SJSA1 (cell line): ENCODE data around the gene MUC5B. TPM values are rescaled to one million over a fixed set of nuclear protein-coding genes. Genes with fewer than 3 reads are reported as not detected.

ENCODE experiments used
- DNase-seq, 2 experiments: peaks; one replicate each; pipeline ENCODE4 v3.0.0-alpha.2; 2015 to 2020; ENCODE audit warnings: low spot score in 2 of 2, low read depth in 1 of 2
- H3K27ac ChIP-seq: fragments of 250-450 bp; sonication (Bioruptor Pico); 2 replicates; pipeline ENCODE4 v1.5.1; 2020; ENCODE audit warnings: mild to moderate bottlenecking, moderate library complexity
- H3K27me3 ChIP-seq: fragments of 250-450 bp; sonication (Bioruptor Pico); replicated peaks from 2 replicates; pipeline ENCODE4 v1.5.1; 2020; ENCODE audit warnings: mild to moderate bottlenecking, moderate library complexity
- H3K36me3 ChIP-seq: fragments of 250-450 bp; sonication (Bioruptor Pico); 2 replicates; pipeline ENCODE4 v1.5.1; 2020; ENCODE audit warnings: mild to moderate bottlenecking
- H3K4me1 ChIP-seq: fragments of 250-450 bp; sonication (Bioruptor Pico); replicated peaks from 2 replicates; pipeline ENCODE4 v1.6.1; 2021; ENCODE audit warnings: mild to moderate bottlenecking
- H3K4me3 ChIP-seq: fragments of 250-450 bp; sonication (Bioruptor Pico); 2 replicates; pipeline ENCODE4 v1.5.1; 2020; ENCODE audit warnings: mild to moderate bottlenecking
- H3K9me3 ChIP-seq: fragments of 250-450 bp; sonication (Bioruptor Pico); replicated peaks from 2 replicates; pipeline ENCODE4 v1.5.1; 2020; ENCODE audit warnings: mild to moderate bottlenecking
- total RNA-seq: library from RNA; depleted of rRNA; stranded (reverse); fragments of >200 nt; shearing (Covaris generic); gene quantifications from 2 replicates; pipeline ENCODE4 v1.2.3, GENCODE V29; 2014

Gene MUC5B
- total RNA-seq, 1 experiment from 2014 or later, result not detected

DNA sequence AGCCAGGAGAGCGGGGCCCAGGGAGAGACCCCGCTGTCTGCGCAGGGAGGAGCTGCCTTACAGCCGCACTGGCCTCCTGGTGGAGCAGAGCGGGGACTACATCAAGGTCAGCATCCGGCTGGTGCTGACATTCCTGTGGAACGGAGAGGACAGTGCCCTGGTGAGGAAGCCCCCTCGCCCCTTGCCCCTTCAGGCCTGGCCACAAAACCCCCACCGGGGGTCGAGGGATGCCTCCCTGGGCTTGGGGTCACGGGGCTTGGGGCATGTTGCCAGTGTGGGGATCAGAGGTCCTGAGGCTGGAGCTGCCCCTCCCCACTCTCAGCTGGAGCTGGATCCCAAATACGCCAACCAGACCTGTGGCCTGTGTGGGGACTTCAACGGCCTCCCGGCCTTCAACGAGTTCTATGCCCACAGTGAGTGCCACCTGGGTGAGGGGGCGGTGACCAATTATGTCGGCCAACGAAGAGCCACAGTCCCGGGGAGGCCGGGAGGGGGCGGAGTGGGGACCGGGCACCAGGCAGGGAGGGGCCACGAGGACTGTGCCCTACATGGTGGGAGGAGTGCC, 4.2 kb downstream of the MUC5B start:
- no peak overlapping the region for H3K4me3 ChIP-seq
- H3K4me1 ChIP-seq, result no peaks in the 10 kb centered on the region
- 0 out of 2 replicates have a peak, but pooled peaks cover 6% of the 10 kb centered on the region for H3K27me3 ChIP-seq
- no peaks in the 10 kb centered on the region for H3K9me3 ChIP-seq
- H3K27ac ChIP-seq, result no peak overlapping the region
- DNase-seq, result no peak
- no peaks in the 10 kb centered on the region for H3K36me3 ChIP-seq

DNA sequence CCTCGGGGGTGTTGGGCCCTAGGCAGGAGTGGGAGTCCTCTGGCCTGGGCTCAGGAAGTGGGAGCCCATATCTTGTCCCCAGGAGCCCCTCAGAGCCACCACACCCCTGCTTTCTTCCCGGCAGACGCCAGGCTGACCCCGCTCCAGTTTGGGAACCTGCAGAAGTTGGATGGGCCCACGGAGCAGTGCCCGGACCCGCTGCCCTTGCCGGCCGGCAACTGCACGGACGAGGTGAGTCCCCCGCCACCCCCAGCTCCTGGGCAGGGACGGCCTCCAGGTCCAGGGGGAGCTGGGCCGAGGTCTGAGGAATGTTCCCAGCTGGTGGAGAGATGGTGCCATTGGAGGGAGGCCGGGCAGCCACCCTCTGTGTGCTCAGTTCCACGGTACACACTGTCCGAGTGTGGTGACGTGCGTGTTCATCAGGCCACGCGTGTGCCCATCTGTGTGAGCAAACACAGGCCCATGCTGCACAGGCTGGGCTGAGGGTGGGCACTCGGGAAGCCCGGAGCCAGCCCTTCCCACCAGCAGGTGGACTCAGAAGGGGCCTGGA, 4.8 kb downstream of the MUC5B start:
- no peaks in the 10 kb centered on the region for H3K4me1 ChIP-seq
- no peak overlapping the region for H3K4me3 ChIP-seq
- H3K36me3 ChIP-seq, result no peaks in the 10 kb centered on the region
- H3K27me3 ChIP-seq, result 0 out of 2 replicates have a peak, but pooled peaks cover 6% of the 10 kb centered on the region
- H3K9me3 ChIP-seq, result no peaks in the 10 kb centered on the region
- no peak for DNase-seq
- H3K27ac ChIP-seq, result no peak overlapping the region

DNA sequence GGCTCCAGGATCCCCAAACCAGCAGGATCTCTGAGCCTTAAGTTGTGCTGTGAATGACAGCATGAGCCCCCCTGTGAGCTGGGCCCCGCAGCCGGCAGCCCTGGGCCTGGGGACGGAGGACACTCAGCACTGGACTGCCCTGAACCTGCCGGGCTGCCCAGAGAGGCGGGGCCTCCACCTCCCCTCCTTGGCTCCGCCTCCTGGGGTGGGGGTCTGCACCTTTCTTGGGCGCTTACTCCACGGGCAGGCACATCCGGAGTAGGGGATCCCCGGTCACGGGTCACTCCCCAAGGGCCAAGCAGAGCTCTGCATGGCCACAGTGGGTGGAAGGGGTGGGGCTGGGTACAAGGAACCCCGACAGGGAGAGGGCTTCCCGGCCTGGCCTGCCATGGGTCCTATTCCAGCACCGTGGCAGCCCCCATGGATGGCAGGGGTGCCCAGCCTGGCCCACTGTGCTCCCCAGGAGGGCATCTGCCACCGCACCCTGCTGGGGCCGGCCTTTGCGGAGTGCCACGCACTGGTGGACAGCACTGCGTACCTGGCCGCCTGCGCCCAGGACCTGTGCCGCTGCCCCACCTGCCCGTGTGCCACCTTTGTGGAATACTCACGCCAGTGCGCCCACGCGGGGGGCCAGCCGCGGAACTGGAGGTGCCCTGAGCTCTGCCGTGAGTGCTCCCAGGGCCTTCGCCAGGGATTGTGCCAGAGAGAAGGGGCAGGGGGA, 5.4 kb downstream of the MUC5B start:
- Histone ChIP-seq H3K36me3 (no peaks in the 10 kb centered on the region), H3K4me3 (no peak overlapping the region), H3K27ac (no peak overlapping the region), H3K27me3 (0 out of 2 replicates have a peak, but pooled peaks cover 6% of the 10 kb centered on the region), H3K4me1 (no peaks in the 10 kb centered on the region), H3K9me3 (no peaks in the 10 kb centered on the region)
- no peak for DNase-seq

DNA sequence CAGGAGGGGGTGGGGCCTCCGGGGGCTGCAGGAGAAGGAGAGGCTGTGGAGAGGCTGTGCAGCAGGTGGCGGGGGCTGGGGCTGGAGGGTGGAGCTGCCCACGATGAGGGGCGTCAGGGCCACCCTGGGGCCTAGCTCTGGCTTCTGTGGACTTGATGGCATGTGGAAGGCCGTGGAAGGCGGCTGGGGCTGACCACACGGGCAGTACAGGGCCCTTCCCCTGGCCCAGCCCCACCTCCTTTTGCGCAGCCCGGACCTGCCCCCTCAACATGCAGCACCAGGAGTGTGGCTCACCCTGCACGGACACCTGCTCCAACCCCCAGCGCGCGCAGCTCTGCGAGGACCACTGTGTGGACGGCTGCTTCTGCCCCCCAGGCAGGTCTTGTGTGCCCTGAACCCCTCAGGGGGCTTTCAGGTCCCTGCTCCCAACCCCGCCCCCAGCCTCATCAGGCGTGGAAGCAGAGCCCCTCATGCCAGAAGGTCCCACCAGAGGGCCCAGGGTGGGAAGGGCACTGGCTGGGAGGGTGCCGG, 6.1 kb downstream of the MUC5B start:
- Histone ChIP-seq H3K9me3 (no peaks in the 10 kb centered on the region), H3K36me3 (no peaks in the 10 kb centered on the region), H3K27me3 (0 out of 2 replicates have a peak, but pooled peaks cover 6% of the 10 kb centered on the region), H3K4me3 (no peak overlapping the region), H3K27ac (no peak overlapping the region), H3K4me1 (no peaks in the 10 kb centered on the region)
- no peak for DNase-seq

DNA sequence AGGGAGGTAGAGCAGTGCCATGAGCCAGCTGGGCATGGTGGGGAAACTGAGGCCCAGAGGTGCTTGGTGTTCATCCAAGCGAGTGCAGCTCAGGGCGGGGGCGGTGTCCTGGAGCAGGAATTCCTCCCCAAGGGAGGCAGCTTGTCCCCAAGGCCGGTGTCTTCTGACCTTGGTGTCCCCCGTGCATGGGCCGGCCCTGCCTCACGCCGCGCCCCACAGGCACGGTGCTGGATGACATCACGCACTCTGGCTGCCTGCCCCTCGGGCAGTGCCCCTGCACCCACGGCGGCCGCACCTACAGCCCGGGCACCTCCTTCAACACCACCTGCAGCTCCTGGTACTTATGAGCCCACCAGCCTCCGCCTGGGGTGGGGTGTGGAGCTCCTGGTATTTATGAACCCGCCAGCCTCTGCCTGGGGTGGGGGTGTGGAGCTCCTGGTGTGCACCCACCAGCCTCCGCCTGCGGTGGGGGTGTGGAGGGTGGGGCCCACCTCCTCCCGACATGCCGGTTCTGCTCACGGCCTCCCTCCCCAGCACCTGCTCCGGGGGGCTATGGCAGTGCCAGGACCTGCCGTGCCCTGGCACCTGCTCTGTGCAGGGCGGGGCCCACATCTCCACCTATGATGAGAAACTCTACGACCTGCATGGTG, 6.7 kb downstream of the MUC5B start:
- H3K4me1 ChIP-seq, result no peaks in the 10 kb centered on the region
- no peak overlapping the region for H3K27ac ChIP-seq
- H3K4me3 ChIP-seq, result no peak overlapping the region
- H3K36me3 ChIP-seq, result no peaks in the 10 kb centered on the region
- DNase-seq, result no peak
- H3K27me3 ChIP-seq, result 0 out of 2 replicates have a peak, but pooled peaks cover 6% of the 10 kb centered on the region
- H3K9me3 ChIP-seq, result no peaks in the 10 kb centered on the region

DNA sequence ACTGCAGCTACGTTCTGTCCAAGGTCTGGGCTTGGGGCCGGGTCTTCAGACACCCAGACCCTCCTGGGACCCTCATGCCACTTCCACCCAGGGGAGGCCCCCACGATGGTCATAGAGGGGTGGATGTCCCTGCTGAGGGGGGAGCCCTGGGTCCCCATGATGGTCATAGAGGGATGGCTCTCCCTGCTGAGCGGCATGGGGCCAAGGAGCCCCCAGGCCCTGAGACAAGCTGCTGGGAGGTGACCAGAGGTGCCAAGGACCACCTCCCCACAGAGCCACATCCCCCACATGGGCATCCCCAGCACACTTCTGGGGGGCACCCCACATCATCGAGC, 7.2 kb downstream of the MUC5B start:
- H3K4me1 ChIP-seq, result no peaks in the 10 kb centered on the region
- DNase-seq, result no peak
- 0 out of 2 replicates have a peak, but pooled peaks cover 1% of the 10 kb centered on the region for H3K27me3 ChIP-seq
- no peak overlapping the region for H3K27ac ChIP-seq
- no peaks in the 10 kb centered on the region for H3K9me3 ChIP-seq
- no peak overlapping the region for H3K4me3 ChIP-seq
- no peaks in the 10 kb centered on the region for H3K36me3 ChIP-seq

DNA sequence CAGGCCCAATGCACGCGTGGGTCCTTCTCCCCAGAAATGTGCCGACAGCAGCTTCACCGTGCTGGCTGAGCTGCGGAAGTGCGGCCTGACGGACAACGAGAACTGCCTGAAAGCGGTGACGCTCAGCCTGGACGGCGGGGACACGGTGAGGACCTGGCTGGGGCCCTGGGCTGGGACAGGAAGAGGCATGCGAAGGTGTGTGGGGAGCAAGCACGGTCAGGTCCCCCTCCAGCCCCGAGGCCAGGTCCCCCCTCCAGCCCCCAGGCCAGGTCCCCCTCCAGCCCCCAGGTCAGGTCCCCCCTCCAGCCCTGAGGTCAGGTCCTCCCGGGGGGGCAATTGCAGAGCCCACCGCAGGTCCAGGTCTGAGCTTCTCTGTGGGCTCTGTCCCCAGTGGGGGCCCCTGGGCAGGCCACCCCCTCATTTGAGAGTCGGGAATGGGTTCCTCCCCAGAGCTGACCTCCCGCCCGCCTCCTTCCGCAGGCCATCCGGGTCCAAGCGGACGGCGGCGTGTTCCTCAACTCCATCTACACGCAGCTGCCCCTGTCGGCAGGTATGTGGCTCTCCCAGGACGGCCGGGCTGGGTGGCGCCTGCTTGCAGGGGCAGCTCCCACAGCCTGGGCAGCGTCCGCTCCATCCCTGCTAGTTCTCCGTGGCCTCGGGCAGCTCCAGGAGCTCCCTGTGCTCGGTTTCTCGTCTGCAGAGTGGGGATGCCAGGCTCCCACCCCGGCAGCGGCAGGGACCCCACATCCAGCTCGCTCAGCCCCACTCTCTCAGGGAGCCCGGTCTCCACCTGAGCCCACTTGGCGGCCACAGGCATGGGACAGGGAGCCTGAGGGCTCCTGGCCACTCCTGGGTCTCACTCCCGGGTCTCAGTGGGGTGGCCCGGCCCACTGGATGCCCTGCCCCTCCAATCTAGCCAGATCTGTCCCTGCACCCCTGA, 7.9 kb downstream of the MUC5B start:
- H3K27ac ChIP-seq, result no peak overlapping the region
- H3K36me3 ChIP-seq, result no peaks in the 10 kb centered on the region
- no peak for DNase-seq
- H3K4me1 ChIP-seq, result no peaks in the 10 kb centered on the region
- no peaks in the 10 kb centered on the region for H3K27me3 ChIP-seq
- no peaks in the 10 kb centered on the region for H3K9me3 ChIP-seq
- no peak overlapping the region for H3K4me3 ChIP-seq

DNA sequence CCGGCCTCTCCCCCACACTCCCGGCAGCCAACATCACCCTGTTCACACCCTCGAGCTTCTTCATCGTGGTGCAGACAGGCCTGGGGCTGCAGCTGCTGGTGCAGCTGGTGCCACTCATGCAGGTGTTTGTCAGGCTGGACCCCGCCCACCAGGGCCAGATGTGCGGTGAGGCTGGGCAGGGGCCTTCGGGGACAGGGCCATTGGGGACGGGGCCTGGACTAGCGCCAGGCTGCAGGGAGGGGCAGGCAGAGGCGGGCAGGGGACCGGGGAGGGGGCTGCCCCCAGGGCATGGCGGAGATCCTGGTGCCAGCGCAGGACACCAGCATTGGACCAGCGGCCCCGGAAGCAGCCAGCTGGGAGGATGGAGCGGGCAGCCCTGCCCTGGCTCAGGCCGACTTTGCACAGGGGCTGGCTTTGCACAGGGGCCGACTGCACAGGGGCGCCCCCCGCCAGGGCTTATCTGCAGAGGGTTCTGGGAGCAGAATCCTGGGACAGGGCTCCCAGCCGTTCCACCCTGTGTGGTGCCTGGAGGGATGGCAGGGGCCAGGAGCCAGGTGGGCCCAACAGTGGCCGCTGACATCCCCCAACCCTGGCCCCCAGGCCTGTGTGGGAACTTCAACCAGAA, 8.6 kb downstream of the MUC5B start:
- DNase-seq, result no peak
- H3K27ac ChIP-seq, result no peak overlapping the region
- H3K36me3 ChIP-seq, result no peaks in the 10 kb centered on the region
- H3K4me3 ChIP-seq, result no peak overlapping the region
- no peaks in the 10 kb centered on the region for H3K4me1 ChIP-seq
- H3K9me3 ChIP-seq, result no peaks in the 10 kb centered on the region
- no peaks in the 10 kb centered on the region for H3K27me3 ChIP-seq

DNA sequence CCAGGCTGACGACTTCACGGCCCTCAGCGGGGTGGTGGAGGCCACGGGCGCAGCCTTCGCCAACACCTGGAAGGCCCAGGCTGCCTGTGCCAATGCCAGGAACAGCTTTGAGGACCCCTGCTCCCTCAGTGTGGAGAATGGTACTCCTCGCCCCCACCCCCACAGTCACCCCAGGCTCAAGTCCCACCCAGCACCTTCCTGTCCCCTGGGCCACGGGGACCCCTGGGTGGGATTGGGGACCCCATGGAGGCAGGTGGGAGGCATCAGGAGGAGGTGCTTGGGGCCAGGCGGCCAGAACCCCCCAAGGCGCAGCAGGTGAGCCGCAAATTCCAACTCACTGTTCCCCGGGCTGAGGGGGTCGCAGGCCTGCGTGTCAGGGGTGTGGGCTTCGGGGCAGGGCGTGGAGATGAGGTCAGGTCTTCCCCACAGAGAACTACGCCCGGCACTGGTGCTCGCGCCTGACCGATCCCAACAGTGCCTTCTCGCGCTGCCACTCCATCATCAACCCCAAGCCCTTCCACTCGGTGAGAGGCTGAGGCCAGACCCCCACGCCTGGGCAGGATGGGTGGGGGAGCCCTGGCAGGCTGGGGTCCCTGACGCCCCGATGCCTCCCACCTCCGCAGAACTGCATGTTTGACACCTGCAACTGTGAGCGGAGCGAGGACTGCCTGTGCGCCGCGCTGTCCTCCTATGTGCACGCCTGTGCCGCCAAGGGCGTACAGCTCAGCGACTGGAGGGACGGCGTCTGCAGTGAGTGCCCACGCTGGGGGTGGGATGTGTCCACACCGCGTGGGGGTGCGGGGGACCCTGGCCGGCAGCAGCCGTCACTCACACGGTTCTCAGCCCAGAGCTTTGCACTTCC, 9.4 kb downstream of the MUC5B start:
- H3K4me1 ChIP-seq, result no peaks in the 10 kb centered on the region
- no peak overlapping the region for H3K27ac ChIP-seq
- H3K4me3 ChIP-seq, result no peak overlapping the region

DNA sequence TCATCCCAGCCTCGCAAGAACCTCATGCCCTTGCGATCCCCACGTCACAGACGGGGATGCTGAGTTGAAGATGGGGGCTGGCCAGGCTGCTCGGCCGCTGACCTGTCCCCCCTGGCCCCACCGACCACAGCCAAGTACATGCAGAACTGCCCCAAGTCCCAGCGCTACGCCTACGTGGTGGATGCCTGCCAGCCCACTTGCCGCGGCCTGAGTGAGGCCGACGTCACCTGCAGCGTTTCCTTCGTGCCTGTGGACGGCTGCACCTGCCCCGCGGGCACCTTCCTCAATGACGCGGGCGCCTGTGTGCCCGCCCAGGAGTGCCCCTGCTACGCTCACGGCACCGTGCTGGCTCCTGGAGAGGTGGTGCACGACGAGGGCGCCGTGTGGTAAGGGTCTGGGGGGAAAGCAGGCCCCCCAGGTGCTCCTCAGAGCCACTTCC, 10.0 kb downstream of the MUC5B start:
- Histone ChIP-seq H3K36me3 (no peaks in the 10 kb centered on the region), H3K27ac (no peak overlapping the region), H3K4me3 (no peak overlapping the region), H3K4me1 (no peaks in the 10 kb centered on the region), H3K27me3 (no peaks in the 10 kb centered on the region), H3K9me3 (no peaks in the 10 kb centered on the region)
- DNase-seq, result no peak

More for the DNA sequence above, 9.4 kb downstream of the MUC5B start:
- no peaks in the 10 kb centered on the region for H3K9me3 ChIP-seq
- DNase-seq, result no peak
- no peaks in the 10 kb centered on the region for H3K36me3 ChIP-seq
- no peaks in the 10 kb centered on the region for H3K27me3 ChIP-seq

DNA sequence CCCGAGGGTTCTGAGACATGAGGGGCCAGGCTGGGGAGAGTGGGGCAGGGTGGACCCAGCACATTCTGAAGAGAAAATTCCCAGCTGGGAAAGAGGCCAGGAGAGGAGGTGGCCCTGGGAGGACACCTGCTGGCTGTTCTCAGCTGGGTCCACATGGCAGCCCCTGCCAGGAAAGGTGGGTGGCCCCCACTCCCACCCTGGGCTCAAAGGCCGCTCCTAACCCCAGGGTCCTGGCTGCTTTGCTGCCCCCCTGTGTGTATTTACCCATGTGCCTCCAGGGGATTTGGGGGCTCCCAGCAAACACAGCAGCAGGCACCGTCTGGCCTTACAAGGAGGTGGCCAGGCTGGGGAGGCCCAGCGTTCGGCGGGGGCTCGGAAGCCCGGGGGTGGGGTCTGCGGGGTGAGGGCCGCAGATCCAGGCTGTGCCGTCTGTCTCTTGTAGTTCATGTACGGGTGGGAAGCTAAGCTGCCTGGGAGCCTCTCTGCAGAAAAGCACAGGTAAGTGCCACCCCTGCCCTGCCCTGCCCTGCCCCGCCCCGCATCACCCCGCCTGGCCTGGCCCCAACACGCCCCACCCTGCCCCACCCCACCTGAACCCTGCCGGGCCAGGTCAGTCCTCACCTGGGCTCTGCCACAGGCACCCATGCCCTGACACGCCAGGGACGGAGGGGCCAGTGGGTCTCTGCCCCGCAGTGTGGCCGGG, 10.6 kb downstream of the MUC5B start:
- Histone ChIP-seq H3K36me3 (no peaks in the 10 kb centered on the region), H3K27ac (no peak overlapping the region), H3K9me3 (no peaks in the 10 kb centered on the region), H3K4me1 (no peaks in the 10 kb centered on the region), H3K4me3 (no peak overlapping the region), H3K27me3 (no peaks in the 10 kb centered on the region)
- no peak for DNase-seq
